SK-N-SH (cell line): ENCODE measurements around the gene BSN. TPM values are rescaled to one million over a fixed set of nuclear protein-coding genes. Genes with fewer than 3 reads are reported as not detected.

ENCODE experiments used
- CTCF ChIA-PET: fragments of 300-600, 350-600 bp; formaldehyde crosslinking; extraction: SDS; loops from one replicate; lab custom pipeline; 2021; lab: Yijun Ruan, JAX
- POLR2A ChIA-PET: fragments of 350-600 bp; sonication (Branson Sonifier 250); formaldehyde crosslinking; extraction: SDS; loops from one replicate; lab custom pipeline; 2020; ENCODE audit warnings: antibody characterized with exemption, inconsistent platforms; lab: Yijun Ruan, JAX
- DNase-seq: peaks from one replicate; pipeline ENCODE4 v3.0.0; 2012
- H2AFZ ChIP-seq: fragments of 200-600 bp; sonication (generic); 2 replicates; pipeline ENCODE4 v1.8.1; 2016; ENCODE audit warnings: antibody characterized with exemption, mild to moderate bottlenecking, low read depth
- H3F3A ChIP-seq: fragments of 200-600 bp; sonication (generic); replicated peaks from 2 replicates; pipeline ENCODE3; 2016; ENCODE audit warnings: antibody characterized with exemption, mild to moderate bottlenecking; ENCODE audit not compliant: insufficient read depth
- H3K27ac ChIP-seq, 2 experiments: fragments of 200-500 bp in 1 of 2; fragments of 200-600 bp in 1 of 2; sonication (Bioruptor generic) in 1 of 2; sonication (generic), shearing (Covaris generic) in 1 of 2; 2 replicates each; pipeline versions ENCODE4 v1.5.1 to v1.6.1; 2014 to 2016; ENCODE audit warnings: low read depth in 2 of 2, inconsistent platforms in 1 of 2, low read length in 1 of 2, mild to moderate bottlenecking in 1 of 2, mixed read lengths in 1 of 2
- H3K27me3 ChIP-seq: fragments of 200-600 bp; sonication (generic), shearing (Covaris generic); 2 replicates; pipeline ENCODE4 v1.6.1; 2016; ENCODE audit warnings: mixed run types; ENCODE audit not compliant: insufficient read depth
- H3K36me3 ChIP-seq, 2 experiments: fragments of 200-500 bp in 1 of 2; fragments of 200-600 bp in 1 of 2; sonication (Bioruptor generic) in 1 of 2; sonication (generic) in 1 of 2; replicated peaks in 1 of 2; 2 replicates each; pipeline versions ENCODE3 to v1.5.1; 2014 to 2016; ENCODE audit warnings: low read length in 1 of 2, mild to moderate bottlenecking in 1 of 2; ENCODE audit not compliant: insufficient read depth in 2 of 2, control insufficient read depth in 1 of 2
- H3K4me1 ChIP-seq, 2 experiments: fragments of 200-500 bp in 1 of 2; fragments of 200-600 bp in 1 of 2; sonication (Bioruptor generic) in 1 of 2; sonication (generic), shearing (Covaris generic) in 1 of 2; 2 replicates each; pipeline versions ENCODE4 v1.5.1 to v1.6.1; 2014 to 2016; ENCODE audit warnings: low read depth in 1 of 2, low read length in 1 of 2, mixed run types in 1 of 2; ENCODE audit not compliant: insufficient read depth in 2 of 2, control insufficient read depth in 1 of 2
- H3K4me2 ChIP-seq: fragments of 200-600 bp; sonication (generic), shearing (Covaris generic); 2 replicates; pipeline ENCODE4 v1.6.1; 2017; ENCODE audit warnings: mixed run types
- H3K4me3 ChIP-seq, 2 experiments: fragments of 200-500 bp in 1 of 2; fragments of 200-600 bp in 1 of 2; sonication (Bioruptor generic) in 1 of 2; sonication (generic), shearing (Covaris generic) in 1 of 2; 2 replicates each; pipeline versions ENCODE4 v1.5.1 to v1.8.1; 2014 to 2016; ENCODE audit warnings: low read depth in 2 of 2, inconsistent platforms in 1 of 2, low read length in 1 of 2, mild to moderate bottlenecking in 1 of 2, mixed read lengths in 1 of 2, moderate library complexity in 1 of 2
- H3K79me2 ChIP-seq: fragments of 200-600 bp; sonication (generic); 2 replicates; pipeline ENCODE4 v1.8.1; 2017; ENCODE audit warnings: mild to moderate bottlenecking; ENCODE audit not compliant: insufficient read depth
- H3K9ac ChIP-seq: fragments of 200-600 bp; sonication (generic); 2 replicates; pipeline ENCODE4 v1.6.1; 2017; ENCODE audit warnings: mixed run types
- H3K9me2 ChIP-seq: fragments of 200-600 bp; sonication (generic); 2 replicates; pipeline ENCODE4 v1.6.1; 2017; ENCODE audit warnings: mixed run types
- H3K9me3 ChIP-seq: fragments of 200-600 bp; sonication (generic); 2 replicates; pipeline ENCODE4 v1.6.1; 2017; ENCODE audit warnings: mixed run types, mild to moderate bottlenecking, moderate library complexity
- H4K20me1 ChIP-seq: fragments of 200-600 bp; sonication (generic); 2 replicates; pipeline ENCODE4 v1.6.1; 2017; ENCODE audit warnings: mild to moderate bottlenecking, mixed run types; ENCODE audit not compliant: insufficient read depth
- CHD2 ChIP-seq: fragments of 150-350 bp; IDR thresholded peaks from 2 replicates; pipeline ENCODE4 v1.6.1; 2018; ENCODE audit warnings: low read length; ENCODE audit not compliant: partially characterized antibody
- CTCF ChIP-seq: fragments of 200-600 bp; sonication (generic); IDR thresholded peaks from 2 replicates; pipeline ENCODE4 v1.6.1; 2017; ENCODE audit warnings: antibody characterized with exemption, mild to moderate bottlenecking, moderate library complexity
- ELF1 ChIP-seq: IDR thresholded peaks from 2 replicates; pipeline ENCODE4 v1.4.0; 2012
- FOXJ3 ChIP-seq: sonication (generic); formaldehyde crosslinking; IDR thresholded peaks from 2 replicates; pipeline ENCODE4 v1.5.1; 2020; ENCODE audit warnings: mild to moderate bottlenecking, missing genetic modification reagents
- GABPA ChIP-seq: IDR thresholded peaks from 2 replicates; pipeline ENCODE4 v1.4.0; 2012; ENCODE audit warnings: low read depth, mild to moderate bottlenecking
- GATA2 ChIP-seq: sonication (generic); formaldehyde crosslinking; IDR thresholded peaks from 2 replicates; pipeline ENCODE4 v1.5.0; 2020; ENCODE audit warnings: mild to moderate bottlenecking, missing genetic modification reagents
- JUND ChIP-seq: IDR thresholded peaks from 2 replicates; pipeline ENCODE4 v1.4.0; 2012
- NFIC ChIP-seq: IDR thresholded peaks from 2 replicates; pipeline ENCODE4 v1.4.0; 2012; ENCODE audit warnings: borderline replicate concordance
- RAD21 ChIP-seq: IDR thresholded peaks from 2 replicates; pipeline ENCODE4 v1.6.1; 2012; ENCODE audit warnings: mild to moderate bottlenecking, low read length
- RCOR1 ChIP-seq: fragments of 150-350 bp; IDR thresholded peaks from 2 replicates; pipeline ENCODE4 v1.6.1; 2017; ENCODE audit warnings: antibody characterized with exemption, low read length
- REST ChIP-seq: IDR thresholded peaks from 2 replicates; pipeline ENCODE4 v1.6.1; 2012; ENCODE audit warnings: mild to moderate bottlenecking, low read depth, low read length, moderate library complexity
- SIN3A ChIP-seq: IDR thresholded peaks from 2 replicates; pipeline ENCODE4 v1.6.1; 2012; ENCODE audit warnings: low read depth, mild to moderate bottlenecking, low read length, moderate library complexity, borderline replicate concordance
- SMC3 ChIP-seq: IDR thresholded peaks from 2 replicates; pipeline ENCODE4 v1.6.1; 2012; ENCODE audit warnings: low read depth, low read length, improper control_type of control experiment
- TCF12 ChIP-seq: IDR thresholded peaks from 2 replicates; pipeline ENCODE4 v1.4.0; 2012
- TEAD4 ChIP-seq: IDR thresholded peaks from 2 replicates; pipeline ENCODE4 v1.4.0; 2012; ENCODE audit warnings: mild to moderate bottlenecking, borderline replicate concordance; ENCODE audit not compliant: insufficient read depth
- WGBS: methylation state at CpG from one replicate; pipeline ENCODE4 v1.1.6; 2017; ENCODE audit warnings: low lambda C conversion rate; 5-methylcytosine and 5-hydroxymethylcytosine counted together
- polyA plus RNA-seq, 3 experiments: library from polyadenylated mRNA; depleted of rRNA; stranded (reverse); fragments of >200 nt; gene quantifications; 2 replicates each; pipeline ENCODE4 v1.2.3, GENCODE V29; 2012
- TF ChIP-seq, protein P1 (sequence below): fragments of 150-350 bp; IDR thresholded peaks from 2 replicates; pipeline ENCODE4 v1.6.1; 2016; ENCODE audit warnings: mild to moderate bottlenecking, low read depth, low read length
- TF ChIP-seq, protein P2 (sequence below): IDR thresholded peaks from 2 replicates; pipeline ENCODE4 v1.4.0; 2012; ENCODE audit warnings: low read depth, borderline replicate concordance

BSN gene
- polyA plus RNA-seq, 1 of the 3 experiments (the other 2 are of a cell fraction): 0.07 TPM

DNA sequence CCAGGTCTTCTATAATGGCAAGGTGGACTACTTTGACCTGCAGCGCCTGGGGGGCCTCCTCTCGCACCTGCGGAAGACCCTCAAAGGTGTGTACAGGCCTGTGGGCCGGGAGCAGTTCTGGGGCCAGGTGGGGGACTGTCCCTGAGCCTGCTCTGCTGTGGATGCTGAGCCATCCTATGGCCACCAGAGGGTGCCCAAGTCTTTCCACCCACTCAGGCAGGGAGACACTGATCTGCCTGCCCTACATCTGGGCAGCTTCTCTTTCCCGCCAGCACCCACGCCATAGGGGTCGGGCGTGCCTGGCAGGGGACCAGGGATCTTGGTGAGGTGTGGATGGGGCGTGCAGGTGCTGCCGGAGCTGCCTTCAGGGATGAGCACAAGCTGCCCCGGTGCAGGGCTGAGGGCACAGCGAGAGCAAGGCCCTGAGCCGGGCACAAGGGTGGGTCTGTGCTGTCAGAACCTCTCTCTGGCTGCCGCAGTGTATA lies 149.2 kb downstream of the BSN start (continued):
- TF ChIP-seq CTCF (peak; percentile 70), JUND (no peak), ELF1 (no peak), FOXJ3 (CRISPR knock-in tag) (no peak), CHD2 (no peak), TEAD4 (no peak), SMC3 (peak; percentile 67)

- ChIA-PET CTCF (interaction anchor here (0.6 to 8.1 kb wide), 8 partner anchors 8 to 196 kb away, joined by 3 to 76 read pairs (median 4); partner anchors contain the start of genes AMIGO3, MST1 and RNF123), POLR2A (no interaction called here)
- DNase-seq: no peak
- Histone ChIP-seq H3K9ac (no peak overlapping the region), H3K4me1 (no peaks in the 10 kb centered on the region), H3K79me2 (no peaks in the 10 kb centered on the region), H3F3A (no peaks in the 10 kb centered on the region), H4K20me1 (no peaks in the 10 kb centered on the region), H3K27ac (no peak overlapping the region), H2AFZ (no peak overlapping the region), H3K9me3 (no peaks in the 10 kb centered on the region), H3K4me3 (no peak overlapping the region), H3K4me2 (no peak overlapping the region), H3K9me2 (no peaks in the 10 kb centered on the region), H3K27me3 (no peaks in the 10 kb centered on the region), H3K36me3 (peaks cover 0 to 29% of the 10 kb centered on the region in 2 experiments)
- TF ChIP-seq REST: no peak
- TF ChIP-seq RCOR1: no peak
- no peak for TF ChIP-seq GATA2 (CRISPR knock-in tag)
- TF ChIP-seq SIN3A: no peak
- no peak for TF ChIP-seq NFIC
- TF ChIP-seq RAD21: no peak
- no peak for TF ChIP-seq GABPA
- TF ChIP-seq, protein P1, sequence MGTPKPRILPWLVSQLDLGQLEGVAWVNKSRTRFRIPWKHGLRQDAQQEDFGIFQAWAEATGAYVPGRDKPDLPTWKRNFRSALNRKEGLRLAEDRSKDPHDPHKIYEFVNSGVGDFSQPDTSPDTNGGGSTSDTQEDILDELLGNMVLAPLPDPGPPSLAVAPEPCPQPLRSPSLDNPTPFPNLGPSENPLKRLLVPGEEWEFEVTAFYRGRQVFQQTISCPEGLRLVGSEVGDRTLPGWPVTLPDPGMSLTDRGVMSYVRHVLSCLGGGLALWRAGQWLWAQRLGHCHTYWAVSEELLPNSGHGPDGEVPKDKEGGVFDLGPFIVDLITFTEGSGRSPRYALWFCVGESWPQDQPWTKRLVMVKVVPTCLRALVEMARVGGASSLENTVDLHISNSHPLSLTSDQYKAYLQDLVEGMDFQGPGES: no peak
- no peak for TF ChIP-seq TEAD4
- TF ChIP-seq, protein P2, sequence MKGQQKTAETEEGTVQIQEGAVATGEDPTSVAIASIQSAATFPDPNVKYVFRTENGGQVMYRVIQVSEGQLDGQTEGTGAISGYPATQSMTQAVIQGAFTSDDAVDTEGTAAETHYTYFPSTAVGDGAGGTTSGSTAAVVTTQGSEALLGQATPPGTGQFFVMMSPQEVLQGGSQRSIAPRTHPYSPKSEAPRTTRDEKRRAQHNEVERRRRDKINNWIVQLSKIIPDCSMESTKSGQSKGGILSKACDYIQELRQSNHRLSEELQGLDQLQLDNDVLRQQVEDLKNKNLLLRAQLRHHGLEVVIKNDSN: no peak
- no peak for TF ChIP-seq TCF12
- no peak for TF ChIP-seq ELF1
- WGBS: 97% methylated on average over 7 of the region's 7 CpGs
Observed at GRCh38 chr3:49703956-49704355, 149.7 kb downstream of the BSN start.
